ENCODE data around the gene PIP5K1B. TPM values are rescaled to one million over a fixed set of nuclear protein-coding genes. Genes with fewer than 3 reads are reported as not detected.

Gene PIP5K1B
- total RNA-seq, 1 experiment from 2014 or later: 5.2 TPM

DNA sequence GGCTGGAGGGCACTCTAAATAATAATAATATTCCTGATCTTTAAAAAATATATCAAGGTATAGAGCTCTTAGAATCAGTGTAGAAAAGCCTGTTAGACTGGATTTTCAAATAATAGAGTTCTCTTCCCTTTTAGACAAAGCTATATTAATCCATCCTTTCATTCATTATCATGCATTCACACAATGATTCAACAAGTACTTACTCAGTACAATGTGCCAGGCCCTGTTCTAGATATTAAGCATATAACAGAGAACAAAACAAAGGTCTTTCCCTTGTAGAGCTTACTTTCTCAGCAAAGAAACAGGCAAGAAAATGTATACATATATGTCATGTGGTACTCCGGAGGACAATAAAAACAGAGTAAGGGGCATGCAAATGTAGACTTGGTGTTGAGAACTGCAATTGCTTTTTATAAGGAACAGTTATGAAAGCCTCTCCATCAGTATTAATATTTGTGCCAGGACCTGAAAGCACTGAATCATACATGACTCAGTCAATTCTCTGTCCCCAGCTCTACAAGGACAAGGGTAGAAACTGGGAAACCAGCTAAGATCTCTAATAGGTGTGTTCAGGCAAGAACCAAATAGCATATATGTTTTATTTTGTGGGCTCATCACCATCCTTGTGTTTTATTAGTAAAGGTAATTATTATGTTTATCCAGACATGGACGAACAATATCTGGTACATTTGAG lies 72.2 kb downstream of the PIP5K1B start:
- Mint-ChIP-seq H3K36me3 (no peaks in the 10 kb centered on the region), H3K4me1 (peaks cover 7% of the 10 kb centered on the region), H3K27ac (no peak overlapping the region; the same call in 1 of the 2 replicates), H3K27me3 (ENCODE audit: low read depth) (no peaks in the 10 kb centered on the region), H3K4me3 (no peak overlapping the region), H3K9me3 (no peaks in the 10 kb centered on the region)
- ChIA-PET CTCF (no interaction called here), POLR2A (no interaction called here)
- ATAC-seq: no peak
- TF ChIP-seq OVOL2 (CRISPR knock-in tag; IDR thresholded peaks at IDR 0.05; ENCODE audit: borderline replicate concordance) (no peak), ZNF396 (CRISPR knock-in tag; IDR thresholded peaks at IDR 0.05; ENCODE audit: borderline replicate concordance) (no peak), SMAD3 (CRISPR knock-in tag; IDR thresholded peaks at IDR 0.05; ENCODE audit: borderline replicate concordance) (no peak), ZNF416 (CRISPR knock-in tag; IDR thresholded peaks at IDR 0.05) (no peak), NFYB (CRISPR knock-in tag; conservative IDR thresholded peaks at IDR 0.05; ENCODE audit: low read depth) (no peak), CDX4 (CRISPR knock-in tag; IDR thresholded peaks at IDR 0.05; ENCODE audit: borderline replicate concordance) (no peak), TCF7 (CRISPR knock-in tag; IDR thresholded peaks at IDR 0.05; ENCODE audit: low read depth) (no peak), HMGXB4 (CRISPR knock-in tag; IDR thresholded peaks at IDR 0.05) (no peak), ELF4 (CRISPR knock-in tag; IDR thresholded peaks at IDR 0.05; ENCODE audit: low read depth) (no peak), ZNF671 (CRISPR knock-in tag; IDR thresholded peaks at IDR 0.05) (no peak), FOXK1 (CRISPR knock-in tag; IDR thresholded peaks at IDR 0.05) (no peak), NR3C1 (CRISPR knock-in tag; conservative IDR thresholded peaks at IDR 0.05; ENCODE audit: low read depth) (no peak), PRDM15 (CRISPR knock-in tag; IDR thresholded peaks at IDR 0.05) (no peak)
- TF ChIP-seq, protein P1, sequence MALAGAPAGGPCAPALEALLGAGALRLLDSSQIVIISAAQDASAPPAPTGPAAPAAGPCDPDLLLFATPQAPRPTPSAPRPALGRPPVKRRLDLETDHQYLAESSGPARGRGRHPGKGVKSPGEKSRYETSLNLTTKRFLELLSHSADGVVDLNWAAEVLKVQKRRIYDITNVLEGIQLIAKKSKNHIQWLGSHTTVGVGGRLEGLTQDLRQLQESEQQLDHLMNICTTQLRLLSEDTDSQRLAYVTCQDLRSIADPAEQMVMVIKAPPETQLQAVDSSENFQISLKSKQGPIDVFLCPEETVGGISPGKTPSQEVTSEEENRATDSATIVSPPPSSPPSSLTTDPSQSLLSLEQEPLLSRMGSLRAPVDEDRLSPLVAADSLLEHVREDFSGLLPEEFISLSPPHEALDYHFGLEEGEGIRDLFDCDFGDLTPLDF (CRISPR knock-in tag; IDR thresholded peaks at IDR 0.05): no peak
- TF ChIP-seq, protein P2, sequence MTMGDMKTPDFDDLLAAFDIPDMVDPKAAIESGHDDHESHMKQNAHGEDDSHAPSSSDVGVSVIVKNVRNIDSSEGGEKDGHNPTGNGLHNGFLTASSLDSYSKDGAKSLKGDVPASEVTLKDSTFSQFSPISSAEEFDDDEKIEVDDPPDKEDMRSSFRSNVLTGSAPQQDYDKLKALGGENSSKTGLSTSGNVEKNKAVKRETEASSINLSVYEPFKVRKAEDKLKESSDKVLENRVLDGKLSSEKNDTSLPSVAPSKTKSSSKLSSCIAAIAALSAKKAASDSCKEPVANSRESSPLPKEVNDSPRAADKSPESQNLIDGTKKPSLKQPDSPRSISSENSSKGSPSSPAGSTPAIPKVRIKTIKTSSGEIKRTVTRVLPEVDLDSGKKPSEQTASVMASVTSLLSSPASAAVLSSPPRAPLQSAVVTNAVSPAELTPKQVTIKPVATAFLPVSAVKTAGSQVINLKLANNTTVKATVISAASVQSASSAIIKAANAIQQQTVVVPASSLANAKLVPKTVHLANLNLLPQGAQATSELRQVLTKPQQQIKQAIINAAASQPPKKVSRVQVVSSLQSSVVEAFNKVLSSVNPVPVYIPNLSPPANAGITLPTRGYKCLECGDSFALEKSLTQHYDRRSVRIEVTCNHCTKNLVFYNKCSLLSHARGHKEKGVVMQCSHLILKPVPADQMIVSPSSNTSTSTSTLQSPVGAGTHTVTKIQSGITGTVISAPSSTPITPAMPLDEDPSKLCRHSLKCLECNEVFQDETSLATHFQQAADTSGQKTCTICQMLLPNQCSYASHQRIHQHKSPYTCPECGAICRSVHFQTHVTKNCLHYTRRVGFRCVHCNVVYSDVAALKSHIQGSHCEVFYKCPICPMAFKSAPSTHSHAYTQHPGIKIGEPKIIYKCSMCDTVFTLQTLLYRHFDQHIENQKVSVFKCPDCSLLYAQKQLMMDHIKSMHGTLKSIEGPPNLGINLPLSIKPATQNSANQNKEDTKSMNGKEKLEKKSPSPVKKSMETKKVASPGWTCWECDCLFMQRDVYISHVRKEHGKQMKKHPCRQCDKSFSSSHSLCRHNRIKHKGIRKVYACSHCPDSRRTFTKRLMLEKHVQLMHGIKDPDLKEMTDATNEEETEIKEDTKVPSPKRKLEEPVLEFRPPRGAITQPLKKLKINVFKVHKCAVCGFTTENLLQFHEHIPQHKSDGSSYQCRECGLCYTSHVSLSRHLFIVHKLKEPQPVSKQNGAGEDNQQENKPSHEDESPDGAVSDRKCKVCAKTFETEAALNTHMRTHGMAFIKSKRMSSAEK (CRISPR knock-in tag; IDR thresholded peaks at IDR 0.05; ENCODE audit: borderline replicate concordance): no peak
- DNase-seq (ENCODE audit: low spot score): no peak

All from WTC11 (cell line).